Measurements from ENCODE around the gene LONP2.
A peak's percentile ranks its signal among the peaks of the same experiment; 100 is the strongest.

LONP2 gene

DNA sequence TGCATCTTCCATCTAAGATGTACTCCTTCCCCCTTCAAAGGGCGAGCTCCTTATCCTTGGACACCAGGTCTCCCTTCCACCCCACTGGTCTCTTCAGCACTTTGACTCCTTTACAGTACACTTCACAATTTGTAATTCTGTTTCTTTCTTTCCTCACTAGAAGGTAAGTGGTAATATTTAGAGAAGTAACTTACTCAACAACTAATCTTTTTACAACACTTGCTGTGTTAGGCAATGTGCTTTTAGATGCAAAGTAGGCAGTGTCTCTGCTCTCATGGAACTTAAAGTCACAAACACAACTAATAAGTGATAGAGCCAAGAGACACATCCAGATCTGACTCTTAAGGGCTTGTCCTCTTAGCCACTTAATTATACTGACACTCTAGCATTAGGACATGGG, 134.7 kb downstream of the LONP2 start:
- Histone ChIP-seq H3K4me1 (peaks cover 22% of the 10 kb centered on the region), H2AFZ (no peak overlapping the region), H3K9me3 (ENCODE audit: control insufficient read depth, low read length) (no peaks in the 10 kb centered on the region), H3K36me3 (ENCODE audit: control insufficient read depth, insufficient read depth, low read length) (no peaks in the 10 kb centered on the region), H3K9ac (no peak overlapping the region), H3K4me2 (ENCODE audit: low read length) (no peak overlapping the region), H3K79me2 (peaks cover 79% of the 10 kb centered on the region), H3K4me3 (ENCODE audit: low read depth, low read length) (no peak overlapping the region), H3K27ac (no peak overlapping the region), H3K27me3 (ENCODE audit: control insufficient read depth, insufficient read depth, low read length) (no peaks in the 10 kb centered on the region)
- TF ChIP-seq, protein P1, sequence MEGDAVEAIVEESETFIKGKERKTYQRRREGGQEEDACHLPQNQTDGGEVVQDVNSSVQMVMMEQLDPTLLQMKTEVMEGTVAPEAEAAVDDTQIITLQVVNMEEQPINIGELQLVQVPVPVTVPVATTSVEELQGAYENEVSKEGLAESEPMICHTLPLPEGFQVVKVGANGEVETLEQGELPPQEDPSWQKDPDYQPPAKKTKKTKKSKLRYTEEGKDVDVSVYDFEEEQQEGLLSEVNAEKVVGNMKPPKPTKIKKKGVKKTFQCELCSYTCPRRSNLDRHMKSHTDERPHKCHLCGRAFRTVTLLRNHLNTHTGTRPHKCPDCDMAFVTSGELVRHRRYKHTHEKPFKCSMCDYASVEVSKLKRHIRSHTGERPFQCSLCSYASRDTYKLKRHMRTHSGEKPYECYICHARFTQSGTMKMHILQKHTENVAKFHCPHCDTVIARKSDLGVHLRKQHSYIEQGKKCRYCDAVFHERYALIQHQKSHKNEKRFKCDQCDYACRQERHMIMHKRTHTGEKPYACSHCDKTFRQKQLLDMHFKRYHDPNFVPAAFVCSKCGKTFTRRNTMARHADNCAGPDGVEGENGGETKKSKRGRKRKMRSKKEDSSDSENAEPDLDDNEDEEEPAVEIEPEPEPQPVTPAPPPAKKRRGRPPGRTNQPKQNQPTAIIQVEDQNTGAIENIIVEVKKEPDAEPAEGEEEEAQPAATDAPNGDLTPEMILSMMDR (IDR thresholded peaks at IDR 0.05): no peak

DNA sequence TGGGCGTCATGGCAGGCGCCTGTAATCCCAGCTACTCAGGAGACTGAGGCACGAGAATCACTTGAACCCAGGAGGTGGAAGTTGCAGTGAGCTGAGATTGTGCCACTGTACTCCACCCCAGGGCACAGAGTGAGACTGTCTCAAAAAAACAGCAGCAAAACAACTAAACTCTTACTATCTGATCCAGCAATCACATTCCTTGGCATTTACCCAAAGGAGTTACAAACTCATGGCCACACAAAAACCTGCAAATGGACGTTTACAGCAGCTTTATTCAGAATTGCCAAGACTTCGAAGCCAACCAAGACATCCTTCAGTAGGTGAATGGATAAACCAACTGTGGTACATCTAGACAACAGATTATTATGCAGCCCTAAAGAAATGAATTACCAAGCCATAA, 137.1 kb downstream of the LONP2 start:
- peaks cover 59% of the 10 kb centered on the region for H3K79me2 ChIP-seq
- peaks cover 13% of the 10 kb centered on the region for H3K4me1 ChIP-seq
- H3K27me3 ChIP-seq (ENCODE audit: control insufficient read depth, insufficient read depth, low read length): no peaks in the 10 kb centered on the region
- no peak overlapping the region for H3K9ac ChIP-seq
- H3K9me3 ChIP-seq (ENCODE audit: control insufficient read depth, low read length): no peaks in the 10 kb centered on the region
- H3K36me3 ChIP-seq (ENCODE audit: control insufficient read depth, insufficient read depth, low read length): no peaks in the 10 kb centered on the region
- H2AFZ ChIP-seq: no peak overlapping the region
- H3K4me3 ChIP-seq (ENCODE audit: low read depth, low read length): no peak overlapping the region
- peak overlapping the region; percentile 33 for H3K4me2 ChIP-seq (ENCODE audit: low read length)
- H3K27ac ChIP-seq: no peak overlapping the region
- TF ChIP-seq, protein P1 (IDR thresholded peaks at IDR 0.05): no peak

DNA sequence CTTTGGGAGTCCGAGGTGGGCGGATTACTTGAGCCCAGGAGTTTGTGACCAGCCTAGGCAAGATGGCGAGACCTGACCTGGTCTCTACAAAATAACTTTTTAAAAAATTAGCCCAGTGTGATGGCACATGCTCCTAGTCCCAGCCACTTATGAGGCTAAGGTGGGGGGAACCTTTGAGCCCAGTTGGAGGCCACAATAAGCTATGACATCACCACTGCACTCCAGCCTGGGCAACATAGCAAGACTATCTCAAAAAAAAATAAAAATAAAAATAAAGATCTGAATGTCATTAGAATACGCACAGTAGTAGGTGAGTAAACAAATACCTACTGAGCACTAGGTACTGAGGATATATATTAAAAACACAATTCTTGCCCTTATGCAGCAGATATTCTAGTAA, 138.0 kb downstream of the LONP2 start:
- H3K27me3 ChIP-seq (ENCODE audit: control insufficient read depth, insufficient read depth, low read length): no peaks in the 10 kb centered on the region
- peaks cover 13% of the 10 kb centered on the region for H3K4me1 ChIP-seq
- no peak overlapping the region for H3K4me2 ChIP-seq (ENCODE audit: low read length)
- no peak overlapping the region for H3K4me3 ChIP-seq (ENCODE audit: low read depth, low read length)
- no peaks in the 10 kb centered on the region for H3K9me3 ChIP-seq (ENCODE audit: control insufficient read depth, low read length)
- peaks cover 51% of the 10 kb centered on the region for H3K79me2 ChIP-seq
- H3K9ac ChIP-seq: no peak overlapping the region
- TF ChIP-seq, protein P1 (IDR thresholded peaks at IDR 0.05): no peak
- H2AFZ ChIP-seq: no peak overlapping the region
- H3K27ac ChIP-seq: no peak overlapping the region
- H3K36me3 ChIP-seq (ENCODE audit: control insufficient read depth, insufficient read depth, low read length): no peaks in the 10 kb centered on the region

DNA sequence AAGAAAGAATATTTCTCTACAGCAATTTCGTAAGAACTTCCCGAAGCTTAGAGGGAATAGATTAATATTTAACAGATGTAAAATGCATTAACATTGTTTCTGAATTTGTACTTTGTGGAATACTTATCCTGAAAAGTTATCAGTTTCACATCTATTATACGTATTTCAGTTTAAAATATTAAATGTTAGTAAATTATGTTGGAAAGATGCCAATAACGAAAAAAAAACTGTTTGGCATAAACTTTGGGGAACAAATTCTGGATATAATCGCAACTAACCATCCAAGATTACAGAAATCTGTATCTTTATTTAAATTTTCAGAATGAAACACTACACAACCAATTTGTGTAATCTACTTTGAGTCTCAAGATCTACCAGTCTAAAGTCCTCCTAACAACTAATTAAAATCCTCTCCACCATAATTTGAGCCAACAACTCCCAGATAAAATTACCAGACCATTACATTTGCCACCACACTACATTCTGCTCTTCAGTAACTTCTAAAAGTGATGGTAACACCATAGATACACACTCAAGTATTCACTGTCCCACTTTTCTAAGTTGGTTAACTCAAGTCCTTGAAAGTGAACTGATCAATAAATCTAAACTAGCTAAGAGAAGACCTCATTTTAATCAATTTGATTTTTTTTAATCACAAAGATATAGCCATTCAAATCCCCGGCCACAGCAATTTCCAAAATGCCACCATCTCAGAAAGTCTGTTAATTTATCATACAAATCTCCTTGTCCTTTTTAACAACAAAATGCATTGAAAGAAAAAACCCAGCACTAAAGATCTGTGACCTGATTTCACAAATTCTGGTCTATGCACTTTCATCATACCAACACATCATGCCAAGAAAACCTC, 139.1 kb downstream of the LONP2 start:
- no peak overlapping the region for H2AFZ ChIP-seq
- H3K27me3 ChIP-seq (ENCODE audit: control insufficient read depth, insufficient read depth, low read length): no peaks in the 10 kb centered on the region
- peak overlapping the region; percentile 77 for H3K4me2 ChIP-seq (ENCODE audit: low read length)
- TF ChIP-seq, protein P1 (IDR thresholded peaks at IDR 0.05): no peak
- peak overlapping the region; percentile 82 for H3K4me3 ChIP-seq (ENCODE audit: low read depth, low read length)
- peaks cover 13% of the 10 kb centered on the region for H3K4me1 ChIP-seq
- no peaks in the 10 kb centered on the region for H3K36me3 ChIP-seq (ENCODE audit: control insufficient read depth, insufficient read depth, low read length)
- H3K9me3 ChIP-seq (ENCODE audit: control insufficient read depth, low read length): no peaks in the 10 kb centered on the region
- H3K79me2 ChIP-seq: peaks cover 42% of the 10 kb centered on the region
- no peak overlapping the region for H3K9ac ChIP-seq
- peak overlapping the region; percentile 88 for H3K27ac ChIP-seq
